Prostate gland (tissue), 2 donors: ENCODE data around the gene ESPN. TPM values are rescaled to one million over a fixed set of nuclear protein-coding genes. Genes with fewer than 3 reads are reported as not detected.

Experiments
- DNase-seq: peaks from one replicate; pipeline ENCODE4 v3.0.0-alpha.2; 2019; ENCODE audit warnings: low spot score
- H3K27ac ChIP-seq, 2 donors: fragments of 200-600 bp; sonication (generic); 2 replicates each; pipeline ENCODE4 v1.5.1; 2017 to 2019
- H3K27me3 ChIP-seq: fragments of 200-600 bp; sonication (generic); replicated peaks from 2 replicates; pipeline ENCODE4 v1.5.1; 2019; ENCODE audit not compliant: insufficient read depth
- H3K36me3 ChIP-seq, 2 donors: fragments of 200-600 bp; sonication (generic); 1 replicate in 1 of 2; 2 replicates in 1 of 2; pipeline versions ENCODE4 v1.5.1 to v1.8.1; 2017 to 2019
- H3K4me1 ChIP-seq: fragments of 200-600 bp; sonication (generic); replicated peaks from 2 replicates; pipeline ENCODE4 v1.5.1; 2019
- H3K4me3 ChIP-seq, 2 donors: fragments of 200-600 bp; sonication (generic); 2 replicates each; pipeline ENCODE4 v1.5.1; 2017 to 2019
- H3K9me3 ChIP-seq: fragments of 200-600 bp; sonication (generic); 2 replicates; pipeline ENCODE4 v1.5.1; 2017
- CTCF ChIP-seq, 4 experiments: fragments of 200-600 bp in 2 of 4; fragments of 450-650 bp in 2 of 4; sonication (generic) in 2 of 4; IDR thresholded peaks; 1 replicate in 3 of 4; 2 replicates in 1 of 4; pipeline ENCODE4 v1.5.1; 2016 to 2019; ENCODE audit warnings: antibody characterized with exemption in 4 of 4, mild to moderate bottlenecking in 2 of 4, moderate library complexity in 2 of 4
- POLR2A ChIP-seq: fragments of 450-650 bp; IDR thresholded peaks from one replicate; pipeline ENCODE4 v1.6.1; 2016; ENCODE audit warnings: antibody characterized with exemption, mild to moderate bottlenecking
- POLR2AphosphoS5 ChIP-seq: sonication (generic); formaldehyde crosslinking; IDR thresholded peaks from one replicate; pipeline ENCODE4 v1.6.1; 2017; ENCODE audit warnings: antibody characterized with exemption
- WGBS: methylation state at CpG from one replicate; pipeline ENCODE4 v1.1.5; 2018; 5-methylcytosine and 5-hydroxymethylcytosine counted together
- intact Hi-C: fragments of 100-400 bp; cut with DNase I; formaldehyde crosslinking; loops from one replicate; pipeline ENCODE4 v1.14.2; 2022
- total RNA-seq, 2 donors: library from RNA; depleted of rRNA; stranded (reverse); fragments of >200 nt; gene quantifications; one replicate each; pipeline ENCODE4 v1.1.0, GENCODE V29; 2016

Gene ESPN
- total RNA-seq, 2 donors from 2014 or later, result 19.7 to 257 TPM

- DNase-seq, result no peak
- intact Hi-C loops, result loop anchor here (5.0 kb wide), 1 partner anchor 47 kb away; no protein-coding TSS in a partner anchor
- no peaks in the 10 kb centered on the region for H3K36me3 ChIP-seq
- no peaks in the 10 kb centered on the region for H3K4me1 ChIP-seq
- no peak overlapping the region for H3K4me3 ChIP-seq
- no peaks in the 10 kb centered on the region for H3K27me3 ChIP-seq
- WGBS, result 76% methylated on average over 4 of the region's 4 CpGs
- TF ChIP-seq CTCF (IDR thresholded peaks at IDR 0.05) (no peak), POLR2AphosphoS5 (no peak), POLR2A (no peak)
- H3K9me3 ChIP-seq, result no peaks in the 10 kb centered on the region
- H3K27ac ChIP-seq, result no peak overlapping the region
Observed at GRCh38 chr1:6409053-6409452, 15.5 kb upstream of the ESPN start.

- H3K4me3 ChIP-seq, result no peak overlapping the region
- no peaks in the 10 kb centered on the region for H3K9me3 ChIP-seq
- TF ChIP-seq CTCF (IDR thresholded peaks at IDR 0.05) (no peak), POLR2AphosphoS5 (no peak), POLR2A (no peak)
- DNase-seq, result no peak
- no peaks in the 10 kb centered on the region for H3K4me1 ChIP-seq
- no peaks in the 10 kb centered on the region for H3K36me3 ChIP-seq
- whole genome bisulfite sequencing, result 91% methylated on average over 6 of the region's 6 CpGs
- H3K27ac ChIP-seq, result no peak overlapping the region
- no peaks in the 10 kb centered on the region for H3K27me3 ChIP-seq
- intact Hi-C loops, result loop anchor here (5.0 kb wide), 1 partner anchor 47 kb away; no protein-coding TSS in a partner anchor
Observed at GRCh38 chr1:6409733-6410132, 14.8 kb upstream of the ESPN start.

GRCh38 chr1:6410248-6410893 lies 14.2 kb upstream of the ESPN start:
- H3K4me3 ChIP-seq, result no peak overlapping the region
- no peaks in the 10 kb centered on the region for H3K36me3 ChIP-seq
- no peaks in the 10 kb centered on the region for H3K9me3 ChIP-seq
- TF ChIP-seq CTCF (IDR thresholded peaks at IDR 0.05), result no peak
- no peak for TF ChIP-seq POLR2A
- TF ChIP-seq POLR2AphosphoS5, result no peak
- DNase-seq, result no peak
- H3K27me3 ChIP-seq, result no peaks in the 10 kb centered on the region
- intact Hi-C loops, result no loop called here
- no peak overlapping the region for H3K27ac ChIP-seq
- 89% methylated on average over 13 of the region's 13 CpGs for WGBS
- no peaks in the 10 kb centered on the region for H3K4me1 ChIP-seq

GRCh38 chr1:6412896-6413295 lies 11.7 kb upstream of the ESPN start:
- no peaks in the 10 kb centered on the region for H3K9me3 ChIP-seq
- H3K27me3 ChIP-seq, result no peaks in the 10 kb centered on the region
- peak; percentile 63 for DNase-seq
- no peak overlapping the region for H3K4me3 ChIP-seq
- 38% methylated on average over 6 of the region's 6 CpGs for WGBS
- H3K4me1 ChIP-seq, result no peaks in the 10 kb centered on the region
- H3K36me3 ChIP-seq, result no peaks in the 10 kb centered on the region
- no peak for TF ChIP-seq POLR2A
- TF ChIP-seq POLR2AphosphoS5, result peak; percentile 91
- no peak for TF ChIP-seq CTCF (IDR thresholded peaks at IDR 0.05)
- peak overlapping the region in 1 of 2 donors; percentile 62 for H3K27ac ChIP-seq
- intact Hi-C loops, result no loop called here

- DNase-seq, result peak; percentile 39
- H3K4me1 ChIP-seq, result peaks cover 7% of the 10 kb centered on the region
- intact Hi-C loops, result no loop called here
- H3K36me3 ChIP-seq, result no peaks in the 10 kb centered on the region
- no peaks in the 10 kb centered on the region for H3K27me3 ChIP-seq
- no peak overlapping the region for H3K4me3 ChIP-seq
- H3K9me3 ChIP-seq, result no peaks in the 10 kb centered on the region
- H3K27ac ChIP-seq, result peak overlapping the region; percentile 17 to 62
- 8% methylated on average over 14 of the region's 15 CpGs for WGBS
- TF ChIP-seq CTCF (IDR thresholded peaks at IDR 0.05) (peak in 2 of 4 experiments; percentile 21 to 28), POLR2AphosphoS5 (no peak)
Observed at GRCh38 chr1:6414443-6414844, 10.1 kb upstream of the ESPN start.
